Stimulated activated CD4-positive, alpha-beta T cell treated with anti-CD3 and anti-CD28 coated beads, Interleukin-1b, Interleukin-23, amount 100 ng/mL, for 4 hours (primary cell): ENCODE results near the gene FOXRED1.

Source experiments
- DNase-seq, 2 donors: peaks; one replicate each; pipeline ENCODE4 v3.0.0-alpha.2; 2020; ENCODE audit warnings: low read depth in 2 of 2

Gene FOXRED1

GRCh38 chr11:126311401-126312291 is 42.7 kb downstream of the FOXRED1 start:
- no peak for DNase-seq

DNA sequence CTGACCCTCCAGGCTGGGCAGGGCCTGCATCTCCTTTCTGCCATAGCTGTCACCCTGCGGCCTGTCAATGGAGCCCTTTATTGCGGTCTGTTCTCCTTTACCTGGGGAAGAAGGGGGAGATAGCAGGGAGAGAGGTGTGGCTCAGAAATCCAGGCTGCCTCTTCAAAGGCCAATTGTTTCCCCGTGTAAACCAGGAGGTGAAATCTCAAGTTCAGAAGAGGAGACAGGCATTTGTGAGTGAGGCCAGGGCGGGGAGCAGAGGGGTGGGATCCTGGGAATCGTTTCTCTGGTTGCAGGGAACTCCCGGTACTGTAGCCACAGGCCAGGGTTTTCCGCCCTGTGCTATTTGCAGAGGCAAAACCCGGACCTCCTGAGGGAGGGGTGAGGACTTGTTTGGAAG is 44.0 kb downstream of the FOXRED1 start:
- DNase-seq = no peak

GRCh38 chr11:126313826-126314225 is 44.9 kb downstream of the FOXRED1 start:
- DNase-seq = no peak

GRCh38 chr11:126317432-126317755 is 48.4 kb downstream of the FOXRED1 start:
- DNase-seq = no peak

GRCh38 chr11:126317756-126318573 is 49.0 kb downstream of the FOXRED1 start:
- DNase-seq = no peak

DNA sequence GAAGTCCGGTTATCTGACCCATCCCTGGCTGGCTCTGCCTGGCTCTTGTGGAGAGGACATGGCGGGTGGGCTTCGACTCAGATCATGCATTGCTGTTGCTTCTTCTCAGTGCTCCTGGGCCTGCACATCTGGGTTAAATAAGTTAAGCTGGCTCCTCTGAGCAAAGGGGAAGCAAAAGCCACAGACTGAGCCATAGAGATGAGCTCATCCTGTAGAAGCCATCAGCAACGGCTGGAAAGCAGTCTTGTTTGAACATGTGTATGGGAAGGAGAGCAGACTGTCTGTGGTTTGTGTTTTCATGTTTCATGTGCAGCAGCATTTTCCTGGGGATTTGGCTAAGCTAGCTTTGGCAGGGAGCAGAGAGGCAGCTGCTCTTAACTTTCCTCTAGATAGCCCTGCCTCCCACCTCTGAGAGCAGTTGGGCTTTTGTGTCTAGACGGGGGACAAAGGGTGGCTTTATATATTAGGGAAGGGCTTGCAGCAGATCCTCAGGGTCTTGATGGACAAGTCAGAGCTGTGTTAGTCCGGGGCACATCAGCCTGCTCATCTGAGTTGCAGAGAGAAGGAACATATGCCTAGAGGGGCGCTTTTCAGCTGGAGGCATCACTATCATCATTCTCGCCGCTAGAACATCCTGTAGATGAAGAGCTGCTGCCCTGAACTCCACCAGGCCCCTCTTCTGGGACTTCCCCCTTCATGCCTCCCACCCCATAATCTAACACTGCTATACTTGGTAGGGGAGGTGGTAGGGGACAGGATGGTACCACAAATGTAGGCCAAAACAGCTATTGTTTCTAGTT is 49.8 kb downstream of the FOXRED1 start:
- DNase-seq = no peak

- DNase-seq = no peak
Measured at GRCh38 chr11:126319374-126319740, 50.4 kb downstream of the FOXRED1 start.

GRCh38 chr11:126322996-126323395 is 54.0 kb downstream of the FOXRED1 start:
- no peak for DNase-seq

GRCh38 chr11:126327281-126328000 is 58.5 kb downstream of the FOXRED1 start:
- DNase-seq = no peak
